Lung (tissue), 12 donors: Measurements from ENCODE around the gene ASB2. TPM values are rescaled to one million over a fixed set of nuclear protein-coding genes. Genes with fewer than 3 reads are reported as not detected.

Experiments
- ATAC-seq: fragments of 200-7000 bp; cut with Tn5 transposase; one replicate; pipeline ENCODE4 v1.9.1; 2020; ENCODE audit warnings: moderate number of reproducible peaks; ENCODE audit not compliant: insufficient read depth, low FRiP score
- DNase-seq, 3 donors: peaks; one replicate each; pipeline ENCODE4 v3.0.0-alpha.2; 2013 to 2017
- H3K27ac ChIP-seq, 2 donors: one replicate each; pipeline ENCODE4 v1.5.1; 2013; ENCODE audit warnings: mild to moderate bottlenecking in 2 of 2, moderate library complexity in 2 of 2, control low read depth in 1 of 2, inconsistent platforms in 1 of 2, low read depth in 1 of 2, low read length in 1 of 2
- H3K27me3 ChIP-seq, 3 donors: one replicate each; pipeline ENCODE4 v1.5.1; 2013; ENCODE audit warnings: low read length in 2 of 3; ENCODE audit not compliant: control insufficient read depth in 3 of 3, insufficient read depth in 3 of 3
- H3K36me3 ChIP-seq, 4 donors: one replicate each; pipeline ENCODE4 v1.5.1; 2013; ENCODE audit warnings: low read length in 4 of 4, mild to moderate bottlenecking in 1 of 4, moderate library complexity in 1 of 4; ENCODE audit not compliant: control insufficient read depth in 4 of 4, insufficient read depth in 4 of 4
- H3K4me1 ChIP-seq, 5 donors: one replicate each; pipeline ENCODE4 v1.5.1; 2013; ENCODE audit warnings: low read length in 5 of 5, mild to moderate bottlenecking in 2 of 5, moderate library complexity in 1 of 5; ENCODE audit not compliant: control insufficient read depth in 5 of 5, insufficient read depth in 5 of 5
- H3K4me3 ChIP-seq: one replicate; pipeline ENCODE4 v1.5.1; 2013; ENCODE audit warnings: mild to moderate bottlenecking, control low read depth, moderate library complexity
- H3K9ac ChIP-seq, 2 donors: one replicate each; pipeline ENCODE4 v1.5.1; 2013; ENCODE audit warnings: low read length in 2 of 2, control low read depth in 1 of 2; ENCODE audit not compliant: insufficient read depth in 1 of 2
- H3K9me3 ChIP-seq, 4 donors: one replicate each; pipeline ENCODE4 v1.5.1; 2013; ENCODE audit warnings: low read length in 3 of 4, mild to moderate bottlenecking in 1 of 4, moderate library complexity in 1 of 4; ENCODE audit not compliant: control insufficient read depth in 4 of 4, insufficient read depth in 3 of 4
- CTCF ChIP-seq: IDR thresholded peaks from 2 replicates; pipeline ENCODE4 v1.5.1; 2012; ENCODE audit warnings: mild to moderate bottlenecking; ENCODE audit errors: control extremely low read depth, extremely low read depth
- WGBS, 2 donors: extraction: QIAGEN DNeasy Blood & Tissue Kit; methylation state at CpG; one replicate each; pipeline ENCODE4 v1.1.7; 2013; 5-methylcytosine and 5-hydroxymethylcytosine counted together
- polyA plus RNA-seq, 2 donors: library from polyadenylated mRNA; stranded (reverse); fragments of 200-250 nt; gene quantifications; one replicate each; pipeline ENCODE4 v1.2.1, GENCODE V29; 2013
- total RNA-seq, 2 donors: library from RNA; depleted of rRNA in 1 of 2; stranded (reverse); fragments of >200 nt in 1 of 2; gene quantifications; one replicate each; pipeline ENCODE4 v1.2.1, GENCODE V29; 2014 to 2021
- donor health status: control.
- donor health status: control.
- donor health status: Bipolar disorder and iron deficiency.
- donor health status: healthy.
- donor health status: DM: yes; HTN: yes; CAD: no.

ASB2 gene
- total and polyA plus RNA-seq, 4 donors, result 1.8 to 3.7 (median 2.6) TPM

GRCh38 chr14:93925374-93925895, 50.9 kb downstream of the ASB2 start:
- Histone ChIP-seq H3K36me3 (no peaks in the 10 kb centered on the region), H3K4me3 (no peak overlapping the region), H3K27ac (no peak overlapping the region), H3K9me3 (no peaks in the 10 kb centered on the region), H3K9ac (no peak overlapping the region), H3K27me3 (no peaks in the 10 kb centered on the region), H3K4me1 (peaks cover 0 to 7% (median 0%) of the 10 kb centered on the region in 5 donors)
- no peak for TF ChIP-seq CTCF
- DNase-seq, result no peak
- ATAC-seq, result no peak
- 87 to 89% methylated on average over 13 of the region's 13 CpGs for WGBS, 2 donors

DNA sequence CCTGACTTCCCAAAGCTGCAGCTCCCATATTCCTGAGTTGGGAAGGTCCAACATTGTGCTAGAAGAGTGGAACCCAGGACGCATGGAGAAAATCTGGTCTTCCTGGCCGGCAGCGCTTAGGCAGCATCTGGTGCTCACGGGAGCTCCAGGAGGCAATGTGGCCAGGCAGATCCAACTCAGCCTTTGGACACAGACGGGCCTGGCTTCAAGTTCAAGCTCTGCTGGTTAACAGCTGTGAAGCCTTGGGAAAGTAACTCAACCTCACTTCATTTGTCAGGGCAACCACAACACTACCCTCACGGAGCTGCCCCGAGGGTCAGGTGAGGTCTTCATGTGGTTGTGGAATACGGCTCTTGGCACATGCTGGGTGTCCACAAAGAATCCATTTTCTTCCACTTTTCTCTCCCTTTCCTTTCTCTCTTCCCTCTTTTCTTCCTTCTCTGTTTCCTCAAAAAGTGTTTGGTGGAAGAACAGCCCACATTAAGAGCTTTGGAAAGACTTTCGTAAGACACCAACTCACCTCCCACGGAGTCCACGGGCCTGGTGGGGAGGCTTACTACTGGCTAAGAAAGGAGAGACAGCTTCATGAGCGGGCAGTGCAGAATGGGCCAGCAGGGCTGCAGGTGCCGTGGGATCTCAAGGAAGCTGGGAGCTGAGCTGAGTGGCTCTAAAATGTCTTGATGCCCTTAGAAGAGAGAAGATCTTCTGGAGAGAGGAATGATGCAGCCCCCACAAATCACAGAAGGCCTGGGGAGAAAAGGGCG, 51.6 kb downstream of the ASB2 start:
- H3K4me1 ChIP-seq, result peaks cover 0 to 7% (median 0%) of the 10 kb centered on the region in 5 donors
- no peak for TF ChIP-seq CTCF
- ATAC-seq, result no peak
- no peak overlapping the region for H3K27ac ChIP-seq
- H3K36me3 ChIP-seq, result no peaks in the 10 kb centered on the region
- no peak overlapping the region for H3K9ac ChIP-seq
- H3K27me3 ChIP-seq, result no peaks in the 10 kb centered on the region
- DNase-seq, result no peak
- H3K4me3 ChIP-seq, result no peak overlapping the region
- no peaks in the 10 kb centered on the region for H3K9me3 ChIP-seq
- 87 to 91% methylated on average over 14 of the region's 14 CpGs for whole genome bisulfite sequencing, 2 donors

DNA sequence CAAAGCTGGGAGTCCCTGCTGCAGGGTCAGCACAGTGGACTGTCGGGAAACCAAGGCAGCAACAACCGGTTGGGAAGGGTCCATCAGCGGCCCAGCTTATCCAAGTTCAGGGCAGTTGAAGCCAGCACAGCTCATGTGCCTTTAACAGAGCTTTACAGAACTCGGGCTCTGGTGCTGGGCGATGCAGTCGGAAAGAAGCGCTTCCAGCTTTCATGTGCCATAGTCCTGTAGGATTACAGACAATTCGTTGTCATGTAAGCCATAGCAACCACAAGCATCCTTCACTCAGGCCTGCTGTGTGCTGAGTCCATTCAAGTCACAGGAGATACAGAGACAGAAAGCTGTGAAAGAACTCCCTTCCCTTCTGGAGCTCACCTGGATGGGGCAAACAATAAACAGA, 52.7 kb downstream of the ASB2 start:
- H3K9ac ChIP-seq, result no peak overlapping the region
- DNase-seq, result no peak
- WGBS, 2 donors, result 85 to 89% methylated on average over 8 of the region's 8 CpGs

More for the DNA sequence above, 52.7 kb downstream of the ASB2 start:
- H3K4me3 ChIP-seq, result no peak overlapping the region
- peaks cover 0 to 7% (median 0%) of the 10 kb centered on the region in 5 donors for H3K4me1 ChIP-seq
- TF ChIP-seq CTCF, result no peak
- ATAC-seq, result no peak
- no peaks in the 10 kb centered on the region for H3K27me3 ChIP-seq
- no peaks in the 10 kb centered on the region for H3K9me3 ChIP-seq
- H3K27ac ChIP-seq, result no peak overlapping the region
- no peaks in the 10 kb centered on the region for H3K36me3 ChIP-seq
